K562 (cell line): ENCODE results near the gene NPHS2. TPM values are rescaled to one million over a fixed set of nuclear protein-coding genes. Genes with fewer than 3 reads are reported as not detected.
A peak's percentile ranks its signal among the peaks of the same experiment; 100 is the strongest.

Experiments
- ATAC-seq: fragments of 200-7000 bp; cut with Tn5 transposase; 3 replicates; pipeline ENCODE4 v1.9.1; 2020; ENCODE audit warnings: moderate library complexity
- BruUV-seq: library from RNA; stranded (reverse); fragments of 400-500 nt; replicated peaks from 2 replicates; lab custom pipeline; 2021; lab: Mats Ljungman, UMichigan
- CTCF ChIA-PET: fragments of 300-600 bp; formaldehyde crosslinking; extraction: SDS; loops from one replicate; lab custom pipeline; 2021; ENCODE audit warnings: low intra/inter-chr PET ratio; lab: Yijun Ruan, JAX
- POLR2A ChIA-PET: fragments of 300-600, 350-650 bp; sonication (Branson Sonifier 250); formaldehyde crosslinking; extraction: SDS; loops from one replicate; lab custom pipeline; 2021; ENCODE audit warnings: antibody characterized with exemption, inconsistent platforms; lab: Yijun Ruan, JAX
- DNase-seq, 4 experiments: peaks; one replicate each; pipeline versions ENCODE4 v3.0.0 to v3.0.0-alpha.2; 2011 to 2018; ENCODE audit warnings: low spot score in 3 of 4, mixed read lengths in 3 of 4; ENCODE audit errors: extremely low read depth in 1 of 4
- FAIRE-seq: peaks from 2 replicates; lab custom pipeline; 2011; peaks lifted over from hg19 to GRCh38; lab: Jason Lieb, UNC
- H2AFZ ChIP-seq: 2 replicates; pipeline ENCODE4 v1.6.0; 2011; ENCODE audit warnings: low read depth, low read length, control low read depth, inconsistent platforms
- H3K27ac ChIP-seq: fragments of 200-600 bp; 3 replicates; pipeline ENCODE4 v1.8.0; 2011; ENCODE audit warnings: low read depth, mild to moderate bottlenecking, control low read depth, inconsistent platforms, low read length, moderate library complexity, mixed read lengths; ENCODE audit errors: extremely low read depth
- H3K27me3 ChIP-seq, 2 experiments: fragments of 300-600 bp in 1 of 2; 2 replicates in 1 of 2; 3 replicates in 1 of 2; pipeline versions ENCODE4 v1.6.0 to v1.8.0; 2011; ENCODE audit warnings: inconsistent platforms in 2 of 2, low read length in 2 of 2, mild to moderate bottlenecking in 1 of 2, mixed read lengths in 1 of 2, moderate library complexity in 1 of 2; ENCODE audit not compliant: control insufficient read depth in 2 of 2, insufficient read depth in 2 of 2
- H3K36me3 ChIP-seq: fragments of 300-600 bp; 3 replicates; pipeline ENCODE4 v1.8.0; 2011; ENCODE audit warnings: mild to moderate bottlenecking, low read length, inconsistent platforms; ENCODE audit not compliant: control insufficient read depth, insufficient read depth
- H3K4me1 ChIP-seq, 2 experiments: fragments of 200-600 bp in 1 of 2; replicated peaks in 1 of 2; 2 replicates in 1 of 2; 3 replicates in 1 of 2; pipeline versions ENCODE4 v1.5.1 to v1.8.0; 2011; ENCODE audit warnings: inconsistent platforms in 2 of 2, low read length in 2 of 2, mild to moderate bottlenecking in 1 of 2, mixed read lengths in 1 of 2, moderate library complexity in 1 of 2; ENCODE audit not compliant: control insufficient read depth in 2 of 2, insufficient read depth in 2 of 2
- H3K4me2 ChIP-seq: 2 replicates; pipeline ENCODE4 v1.6.1; 2011; ENCODE audit warnings: low read length, control low read depth, inconsistent platforms, mixed read lengths; ENCODE audit not compliant: insufficient read depth
- H3K4me3 ChIP-seq: fragments of 200-600 bp; sonication (generic), shearing (Covaris generic); 2 replicates; pipeline ENCODE4 v1.5.1; 2016; ENCODE audit warnings: control low read depth, inconsistent platforms
- H3K79me2 ChIP-seq: fragments of 200-600 bp; 3 replicates; pipeline ENCODE4 v1.8.0; 2011; ENCODE audit warnings: low read length, inconsistent platforms; ENCODE audit not compliant: control insufficient read depth, insufficient read depth
- H3K9ac ChIP-seq, 2 experiments: 2 replicates each; pipeline versions ENCODE4 v1.6.0 to v1.6.1; 2011; ENCODE audit warnings: low read depth in 2 of 2, low read length in 2 of 2, control low read depth in 1 of 2, inconsistent platforms in 1 of 2, mild to moderate bottlenecking in 1 of 2, mixed read lengths in 1 of 2; ENCODE audit not compliant: insufficient read depth in 1 of 2
- H3K9me1 ChIP-seq: one replicate; pipeline ENCODE4 v1.6.0; 2011; ENCODE audit warnings: inconsistent platforms, mild to moderate bottlenecking, low read length, moderate library complexity; ENCODE audit not compliant: control insufficient read depth, insufficient read depth
- H3K9me3 ChIP-seq: replicated peaks from 2 replicates; pipeline ENCODE4 v1.5.1; 2011; ENCODE audit warnings: low read depth, low read length, inconsistent platforms; ENCODE audit not compliant: control insufficient read depth, insufficient read depth
- H4K20me1 ChIP-seq: replicated peaks from 2 replicates; pipeline ENCODE4 v1.6.1; 2011; ENCODE audit warnings: low read length, inconsistent platforms, mixed read lengths; ENCODE audit not compliant: control insufficient read depth, insufficient read depth
- FOXK2 ChIP-seq, 2 experiments: fragments of 450-650 bp; IDR thresholded peaks in 1 of 2; conservative IDR thresholded peaks in 1 of 2; 2 replicates each; pipeline ENCODE4 v1.6.1; 2016; ENCODE audit warnings: low read depth in 2 of 2, mild to moderate bottlenecking in 1 of 2
- HCFC1 ChIP-seq: IDR thresholded peaks from 2 replicates; pipeline ENCODE4 v1.6.1; 2012; ENCODE audit warnings: low read depth, low read length, improper control_type of control experiment
- HNRNPLL ChIP-seq: fragments of 200-400 bp; formaldehyde crosslinking; IDR thresholded peaks from 2 replicates; pipeline ENCODE4 v1.6.1; 2017; ENCODE audit warnings: low read length, low read depth, mild to moderate bottlenecking; ENCODE audit not compliant: poor library complexity, severe bottlenecking
- HSF4 ChIP-seq: fragments of 250-450 bp; sonication (Bioruptor Pico); IDR thresholded peaks from 2 replicates; pipeline ENCODE4 v2.1.2; 2022; ENCODE audit warnings: mild to moderate bottlenecking, moderate library complexity, borderline replicate concordance
- MIER1 ChIP-seq: fragments of 450-650 bp; IDR thresholded peaks from 2 replicates; pipeline ENCODE4 v1.6.1; 2016; ENCODE audit warnings: antibody characterized with exemption, mild to moderate bottlenecking, low read depth
- MTF1 ChIP-seq: fragments of 250-450 bp; sonication (Bioruptor Pico); IDR thresholded peaks from 2 replicates; pipeline ENCODE4 v1.9.0; 2021; ENCODE audit warnings: moderate library complexity, mild to moderate bottlenecking, inconsistent platforms, borderline replicate concordance
- RB1 ChIP-seq: fragments of 450-650 bp; IDR thresholded peaks from 2 replicates; pipeline ENCODE4 v1.6.1; 2017; ENCODE audit warnings: low read depth, mild to moderate bottlenecking
- TEAD4 ChIP-seq, 2 experiments: sonication (generic) in 1 of 2; formaldehyde crosslinking in 1 of 2; IDR thresholded peaks; 2 replicates each; pipeline versions ENCODE4 v1.6.1 to v1.8.0; 2012 to 2022; ENCODE audit warnings: borderline replicate concordance in 1 of 2, inconsistent platforms in 1 of 2, low read length in 1 of 2, mild to moderate bottlenecking in 1 of 2, missing genetic modification reagents in 1 of 2
- ZNF140 ChIP-seq: fragments of 250-450 bp; sonication (Bioruptor Pico); IDR thresholded peaks from 2 replicates; pipeline ENCODE4 v1.8.0; 2021; ENCODE audit warnings: moderate library complexity, mild to moderate bottlenecking, inconsistent platforms
- in situ Hi-C: fragments of 300-500 bp; cut with MboI; formaldehyde crosslinking; loops from 4 replicates; pipeline ENCODE4 v1.15.0; 2018; ENCODE audit warnings: inconsistent platforms, mixed read lengths
- intact Hi-C: fragments of 100-400 bp; cut with micrococcal nuclease; formaldehyde crosslinking; loops from 2 replicates; pipeline ENCODE4 v1.14.2; 2022
- polyA plus RNA-seq, 8 experiments: library from polyadenylated mRNA; depleted of rRNA in 4 of 8; stranded (reverse) in 5 of 8; unstranded in 3 of 8; fragments of >200 nt; fragmentation: Nextera tagmentation in 2 of 8; fragmentation: Illumina TruSeq in 1 of 8; extraction: Ambion mirVana in 2 of 8; extraction: Trizol in 1 of 8; gene quantifications; 2 replicates each; pipeline versions ENCODE4 v1.2.1 to v1.2.3, GENCODE V29; 2011 to 2014; ENCODE audit warnings: inconsistent platforms in 1 of 8, missing spikeins in 1 of 8
- total RNA-seq, 7 experiments: library from RNA; depleted of rRNA in 6 of 7; stranded (reverse); fragments of >200 nt in 6 of 7; fragmentation: Illumina TruSeq in 2 of 7; extraction: Trizol in 2 of 7; gene quantifications; 2 replicates each; pipeline versions ENCODE4 v1.2.1 to v1.2.3, GENCODE V29; 2011 to 2021; ENCODE audit warnings: low replicate concordance in 1 of 7
- TF ChIP-seq, protein P1 (sequence below), 2 experiments: fragments of 450-650 bp; conservative IDR thresholded peaks; 2 replicates each; pipeline ENCODE4 v1.6.1; 2017; ENCODE audit warnings: mild to moderate bottlenecking in 2 of 2, moderate library complexity in 2 of 2
- TF ChIP-seq, protein P2 (sequence below): sonication (generic); formaldehyde crosslinking; IDR thresholded peaks from 2 replicates; pipeline ENCODE4 v1.8.0; 2022; ENCODE audit warnings: mild to moderate bottlenecking, missing genetic modification reagents
- TF ChIP-seq, protein P3 (sequence below): conservative IDR thresholded peaks from 2 replicates; pipeline ENCODE4 v1.6.1; 2011; ENCODE audit warnings: low read depth, mild to moderate bottlenecking, low read length; ENCODE audit not compliant: control insufficient read depth

NPHS2 gene
- total and polyA plus RNA-seq, 9 of the 15 experiments (the other 6 are each of a cell fraction or from before 2014, with no cell fraction given), result not detected

DNA sequence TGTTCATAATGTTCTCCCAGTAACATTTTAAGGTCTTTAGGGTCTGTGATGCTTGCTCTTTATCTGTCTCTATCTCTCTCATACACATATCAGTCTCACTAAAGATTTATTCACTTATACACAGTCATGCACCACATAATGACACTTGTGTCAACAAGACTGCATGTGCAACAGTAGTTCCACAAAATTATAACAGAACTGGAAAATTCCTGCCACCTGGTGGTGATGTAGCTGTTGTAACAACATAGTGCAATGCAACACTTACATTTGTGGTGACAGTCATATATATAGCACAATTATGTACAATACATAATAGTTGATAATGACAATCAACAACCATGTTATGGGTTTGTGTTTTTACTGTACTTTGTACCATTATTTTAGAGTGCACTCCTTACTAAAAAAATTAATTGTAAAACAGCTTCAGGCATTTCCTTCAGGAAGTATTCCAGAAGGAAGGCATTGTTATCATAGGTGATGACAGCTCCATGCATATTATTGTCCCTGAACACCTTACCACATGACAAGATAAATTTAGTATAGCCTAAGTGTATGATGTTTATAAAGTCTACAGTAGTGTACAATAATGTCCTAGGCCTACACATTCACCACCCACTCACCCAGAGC is 24.0 kb upstream of the NPHS2 start:
- ChIA-PET CTCF (interaction anchor here (0.6 to 0.7 kb wide), 2 partner anchors 348 to 520 kb away, joined by 4 to 9 read pairs; no protein-coding TSS in a partner anchor), POLR2A (interaction anchor here (0.6 kb wide), 1 partner anchor 671 kb away, joined by 3 read pairs; no protein-coding TSS in a partner anchor)
- intact Hi-C loops, result loop anchor here (2.0 to 10.0 kb wide), 3 partner anchors 215 to 517 kb away; partner anchors contain the start of gene TOR3A
- Histone ChIP-seq H3K27me3 (no peaks in the 10 kb centered on the region), H3K36me3 (no peaks in the 10 kb centered on the region), H2AFZ (no peak overlapping the region), H3K27ac (no peak overlapping the region), H3K4me2 (no peak overlapping the region), H4K20me1 (no peaks in the 10 kb centered on the region), H3K9me3 (no peaks in the 10 kb centered on the region), H3K4me3 (no peak overlapping the region), H3K79me2 (no peaks in the 10 kb centered on the region), H3K9me1 (no peaks in the 10 kb centered on the region), H3K9ac (no peak overlapping the region), H3K4me1 (no peaks in the 10 kb centered on the region)
- BruUV-seq, result no TSS peak
- in situ Hi-C loops, result no loop called here
- DNase-seq (peak; percentile 26 to 52 (median 28)), ATAC-seq (peak; percentile 87), FAIRE-seq (peak; percentile 68)
- TF ChIP-seq, protein P1, sequence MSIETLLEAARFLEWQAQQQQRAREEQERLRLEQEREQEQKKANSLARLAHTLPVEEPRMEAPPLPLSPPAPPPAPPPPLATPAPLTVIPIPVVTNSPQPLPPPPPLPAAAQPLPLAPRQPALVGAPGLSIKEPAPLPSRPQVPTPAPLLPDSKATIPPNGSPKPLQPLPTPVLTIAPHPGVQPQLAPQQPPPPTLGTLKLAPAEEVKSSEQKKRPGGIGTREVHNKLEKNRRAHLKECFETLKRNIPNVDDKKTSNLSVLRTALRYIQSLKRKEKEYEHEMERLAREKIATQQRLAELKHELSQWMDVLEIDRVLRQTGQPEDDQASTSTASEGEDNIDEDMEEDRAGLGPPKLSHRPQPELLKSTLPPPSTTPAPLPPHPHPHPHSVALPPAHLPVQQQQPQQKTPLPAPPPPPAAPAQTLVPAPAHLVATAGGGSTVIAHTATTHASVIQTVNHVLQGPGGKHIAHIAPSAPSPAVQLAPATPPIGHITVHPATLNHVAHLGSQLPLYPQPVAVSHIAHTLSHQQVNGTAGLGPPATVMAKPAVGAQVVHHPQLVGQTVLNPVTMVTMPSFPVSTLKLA (conservative IDR thresholded peaks at IDR 0.05), result peak in 1 of 2 experiments; percentile 33; a peak in 1 of 4 replicates
- TF ChIP-seq MTF1 (CRISPR knock-in tag) (no peak), FOXK2 (conservative IDR thresholded peaks at IDR 0.05 in 1 of 2, IDR thresholded peaks at IDR 0.05 in 1 of 2; ENCODE audit: low read depth in 2 of 2) (peak; percentile 42 to 45; a peak in 2 of 4 replicates), HSF4 (CRISPR knock-in tag) (no peak), ZNF140 (CRISPR knock-in tag) (no peak), TEAD4 (IDR thresholded peaks at IDR 0.05; ENCODE audit: low read length) (peak; percentile 33; the same call in 1 of the 2 replicates), TEAD4 (CRISPR knock-in tag; IDR thresholded peaks at IDR 0.05; ENCODE audit: borderline replicate concordance) (no peak), RB1 (no peak), HCFC1 (no peak), HNRNPLL (no peak), MIER1 (no peak)
- TF ChIP-seq, protein P2, sequence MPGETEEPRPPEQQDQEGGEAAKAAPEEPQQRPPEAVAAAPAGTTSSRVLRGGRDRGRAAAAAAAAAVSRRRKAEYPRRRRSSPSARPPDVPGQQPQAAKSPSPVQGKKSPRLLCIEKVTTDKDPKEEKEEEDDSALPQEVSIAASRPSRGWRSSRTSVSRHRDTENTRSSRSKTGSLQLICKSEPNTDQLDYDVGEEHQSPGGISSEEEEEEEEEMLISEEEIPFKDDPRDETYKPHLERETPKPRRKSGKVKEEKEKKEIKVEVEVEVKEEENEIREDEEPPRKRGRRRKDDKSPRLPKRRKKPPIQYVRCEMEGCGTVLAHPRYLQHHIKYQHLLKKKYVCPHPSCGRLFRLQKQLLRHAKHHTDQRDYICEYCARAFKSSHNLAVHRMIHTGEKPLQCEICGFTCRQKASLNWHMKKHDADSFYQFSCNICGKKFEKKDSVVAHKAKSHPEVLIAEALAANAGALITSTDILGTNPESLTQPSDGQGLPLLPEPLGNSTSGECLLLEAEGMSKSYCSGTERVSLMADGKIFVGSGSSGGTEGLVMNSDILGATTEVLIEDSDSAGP, result no peak
- TF ChIP-seq, protein P3, sequence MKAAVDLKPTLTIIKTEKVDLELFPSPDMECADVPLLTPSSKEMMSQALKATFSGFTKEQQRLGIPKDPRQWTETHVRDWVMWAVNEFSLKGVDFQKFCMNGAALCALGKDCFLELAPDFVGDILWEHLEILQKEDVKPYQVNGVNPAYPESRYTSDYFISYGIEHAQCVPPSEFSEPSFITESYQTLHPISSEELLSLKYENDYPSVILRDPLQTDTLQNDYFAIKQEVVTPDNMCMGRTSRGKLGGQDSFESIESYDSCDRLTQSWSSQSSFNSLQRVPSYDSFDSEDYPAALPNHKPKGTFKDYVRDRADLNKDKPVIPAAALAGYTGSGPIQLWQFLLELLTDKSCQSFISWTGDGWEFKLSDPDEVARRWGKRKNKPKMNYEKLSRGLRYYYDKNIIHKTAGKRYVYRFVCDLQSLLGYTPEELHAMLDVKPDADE, result no peak
